ENCODE results near the gene SLC16A8. TPM values are rescaled to one million over a fixed set of nuclear protein-coding genes. Genes with fewer than 3 reads are reported as not detected.

SLC16A8 gene
- total and polyA plus RNA-seq, 9 of the 15 experiments (the other 6 are each of a cell fraction or from before 2014, with no cell fraction given): not detected

- TF ChIP-seq ZHX1 (conservative IDR thresholded peaks at IDR 0.05; ENCODE audit: low read length): no peak
- TF ChIP-seq GATA2 (CRISPR knock-in tag; IDR thresholded peaks at IDR 0.05): no peak
- no peak for TF ChIP-seq MITF (IDR thresholded peaks at IDR 0.05)
- no peak for TF ChIP-seq HMG20B (CRISPR knock-in tag; IDR thresholded peaks at IDR 0.05)
- no peak for TF ChIP-seq HINFP (tag; conservative IDR thresholded peaks at IDR 0.05; ENCODE audit: low read depth)
- TF ChIP-seq AFF1 (IDR thresholded peaks at IDR 0.05; ENCODE audit: low read depth in 1 of 2, partially characterized antibody in 2 of 2): no peak
- no peak for TF ChIP-seq ZNF318 (IDR thresholded peaks at IDR 0.05; ENCODE audit: borderline replicate concordance in 1 of 2, low read depth in 1 of 2)
- TF ChIP-seq MAFF (IDR thresholded peaks at IDR 0.05; ENCODE audit: low read length): no peak
Measured at GRCh38 chr22:38034278-38034882, 49.6 kb downstream of the SLC16A8 start (continued).
